Activated T-helper 2 cell treated with anti-CD3 and anti-CD28 coated beads, Interferon-gamma antibody, Interleukin-2, Interleukin-4, amounts not matched to agents 10 μg/mL and 5 μg/mL and 100 μg/mL, durations not matched to agents 14 hours and 24 hours and 36 hours (primary cell): Measurements from ENCODE around the gene FYN. TPM values are rescaled to one million over a fixed set of nuclear protein-coding genes. Genes with fewer than 3 reads are reported as not detected.

Experiments
- DNase-seq: peaks from one replicate; pipeline ENCODE4 v3.0.0; 2021; ENCODE audit warnings: low spot score
- H3K27ac Mint-ChIP-seq: one replicate; pipeline ENCODE4 v1.8.0; 2021; ENCODE audit warnings: mixed read lengths
- H3K27me3 Mint-ChIP-seq: one replicate; pipeline ENCODE4 v1.8.0; 2021; ENCODE audit warnings: low read depth, mixed read lengths
- H3K36me3 Mint-ChIP-seq: one replicate; pipeline ENCODE4 v1.8.0; 2021; ENCODE audit warnings: low read depth, mixed read lengths
- H3K4me1 Mint-ChIP-seq: one replicate; pipeline ENCODE4 v1.8.0; 2021; ENCODE audit warnings: low read depth, mixed read lengths
- H3K4me3 Mint-ChIP-seq: one replicate; pipeline ENCODE4 v1.8.0; 2021; ENCODE audit warnings: low read depth, mild to moderate bottlenecking, moderate library complexity, mixed read lengths
- H3K9me3 Mint-ChIP-seq: one replicate; pipeline ENCODE4 v1.8.0; 2021; ENCODE audit warnings: mixed read lengths
- intact Hi-C: fragments of 100-400 bp; cut with micrococcal nuclease; formaldehyde crosslinking; loops from one replicate; pipeline ENCODE4 v1.15.1; 2023
- total RNA-seq: library from RNA; stranded (reverse); gene quantifications from 2 replicates; pipeline ENCODE4 v1.2.3, GENCODE V29; 2022

FYN gene
- total RNA-seq, 1 donor from 2014 or later: 359 TPM

DNA sequence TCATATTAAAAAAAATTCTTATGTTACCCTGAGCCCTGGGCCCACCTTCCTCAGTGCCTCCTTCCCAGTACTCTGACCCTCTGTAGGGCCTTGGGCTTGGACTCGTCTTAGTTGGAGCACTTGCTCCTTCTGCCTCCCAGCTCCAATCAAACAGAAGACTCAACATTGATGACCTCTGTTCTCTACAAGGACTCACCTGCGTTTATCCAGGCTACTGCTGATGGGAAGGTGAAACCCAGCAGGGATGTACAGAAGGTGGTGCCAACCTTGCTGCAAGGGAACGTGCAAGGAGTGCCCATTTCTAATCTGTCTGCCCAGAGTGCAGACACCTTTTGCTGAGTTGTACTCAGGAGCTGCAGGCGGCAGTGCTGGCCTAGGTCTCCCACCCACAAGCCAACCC is 38.9 kb downstream of the FYN start:
- Mint-ChIP-seq H3K4me3 (no peak overlapping the region), H3K27me3 (no peaks in the 10 kb centered on the region), H3K9me3 (no peaks in the 10 kb centered on the region), H3K4me1 (peaks cover 83% of the 10 kb centered on the region), H3K36me3 (peaks cover 76% of the 10 kb centered on the region), H3K27ac (no peak overlapping the region)
- DNase-seq: no peak
- intact Hi-C loops: no loop called here

DNA sequence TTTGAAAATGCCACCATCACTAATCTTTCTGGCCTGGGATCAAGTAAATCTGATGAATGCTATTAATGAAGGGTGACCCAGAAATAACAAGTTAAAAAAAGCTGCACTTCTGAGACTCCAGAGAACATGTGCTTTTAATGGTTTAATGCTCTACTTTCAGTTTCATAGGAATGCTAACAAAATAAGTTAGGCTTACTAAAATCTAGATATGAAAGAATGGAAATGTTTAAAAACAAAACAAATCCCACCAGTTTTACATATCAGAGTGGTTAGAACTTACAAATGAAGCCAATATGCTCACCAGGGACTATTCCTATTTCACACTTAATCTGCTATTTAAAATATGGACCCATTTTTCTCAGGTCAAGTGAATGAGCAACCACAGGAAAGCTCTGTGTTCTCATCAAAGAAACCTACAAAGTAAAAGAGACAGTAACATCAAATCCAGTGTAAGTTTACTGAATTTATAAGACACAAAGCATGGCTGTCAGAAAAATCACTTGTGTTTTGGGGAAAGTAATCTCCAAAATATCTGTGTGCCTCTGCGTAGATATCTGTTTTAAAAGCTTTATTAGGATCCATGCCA is 40.3 kb downstream of the FYN start:
- H3K36me3 Mint-ChIP-seq: peaks cover 84% of the 10 kb centered on the region
- intact Hi-C loops: loop anchor here (1.0 kb wide), 1 partner anchor 9 kb away; no protein-coding TSS in a partner anchor
- peak overlapping the region; percentile 86 for H3K27ac Mint-ChIP-seq
- H3K27me3 Mint-ChIP-seq: no peaks in the 10 kb centered on the region
- peaks cover 77% of the 10 kb centered on the region for H3K4me1 Mint-ChIP-seq
- DNase-seq: no peak
- H3K4me3 Mint-ChIP-seq: peak overlapping the region; percentile 19
- no peaks in the 10 kb centered on the region for H3K9me3 Mint-ChIP-seq

DNA sequence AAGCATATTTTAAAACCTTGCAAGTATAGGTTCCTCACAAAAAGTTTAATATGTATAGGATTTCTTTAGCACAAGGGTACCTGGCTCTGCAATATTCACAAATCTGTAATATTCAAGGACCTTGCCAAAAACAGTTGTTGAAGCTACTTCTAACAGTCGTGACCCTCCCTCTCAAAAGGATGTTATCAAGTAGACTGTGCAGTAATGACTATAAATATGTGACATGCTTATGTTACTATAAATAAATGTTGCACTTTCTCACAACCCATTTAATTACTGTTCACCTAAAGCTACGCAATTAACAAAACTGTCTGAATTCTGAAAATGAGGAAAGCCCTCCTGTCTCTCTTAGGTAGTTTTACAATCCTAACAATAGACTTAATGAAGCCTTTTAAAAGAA is 41.8 kb downstream of the FYN start:
- no peak overlapping the region for H3K27ac Mint-ChIP-seq
- intact Hi-C loops: no loop called here
- no peak overlapping the region for H3K4me3 Mint-ChIP-seq
- H3K4me1 Mint-ChIP-seq: peaks cover 82% of the 10 kb centered on the region
- no peaks in the 10 kb centered on the region for H3K27me3 Mint-ChIP-seq
- H3K36me3 Mint-ChIP-seq: peaks cover 85% of the 10 kb centered on the region
- no peak for DNase-seq
- H3K9me3 Mint-ChIP-seq: no peaks in the 10 kb centered on the region

DNA sequence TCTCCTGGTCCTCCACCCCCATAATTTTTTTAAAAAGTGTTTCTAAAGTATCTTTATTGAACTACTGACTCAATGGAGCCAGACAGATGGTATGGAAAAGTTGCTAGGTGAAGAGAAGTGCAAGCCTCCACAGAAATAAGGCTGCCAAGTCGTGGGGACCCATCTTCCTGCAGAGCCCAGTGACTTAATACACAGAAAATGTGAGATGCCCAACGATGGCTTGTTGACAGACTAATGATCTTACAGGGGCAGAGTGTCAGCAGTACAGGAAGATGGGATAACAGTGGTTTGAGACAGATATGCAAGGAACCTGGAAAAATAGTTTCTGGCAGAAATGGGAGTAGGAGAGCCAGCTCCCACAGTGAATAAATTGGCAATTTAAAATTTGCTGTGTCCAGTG is 43.3 kb downstream of the FYN start:
- Mint-ChIP-seq H3K36me3 (peaks cover 81% of the 10 kb centered on the region), H3K27me3 (no peaks in the 10 kb centered on the region), H3K27ac (peak overlapping the region; percentile 4), H3K4me3 (no peak overlapping the region), H3K4me1 (peaks cover 82% of the 10 kb centered on the region), H3K9me3 (no peaks in the 10 kb centered on the region)
- DNase-seq: no peak
- intact Hi-C loops: no loop called here

DNA sequence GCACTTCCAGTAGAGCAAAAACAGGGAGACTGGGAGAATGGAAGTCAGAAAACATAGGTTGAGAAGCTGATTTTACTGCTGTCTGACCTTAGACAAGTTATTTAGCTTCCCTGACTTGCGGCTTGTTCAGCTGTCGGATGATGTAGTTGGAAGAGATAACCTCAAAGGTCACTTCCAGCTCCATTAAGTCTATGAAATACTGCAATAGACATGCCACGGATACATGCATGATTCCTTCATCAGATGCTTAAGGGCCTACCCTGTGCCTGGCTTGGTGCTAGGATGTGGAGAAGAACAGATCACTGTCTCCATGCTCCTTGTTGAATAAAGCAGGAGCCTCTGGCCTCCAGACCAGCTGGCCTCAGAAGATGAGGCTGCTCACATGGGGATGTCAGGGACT is 43.7 kb downstream of the FYN start:
- Mint-ChIP-seq H3K4me1 (peaks cover 82% of the 10 kb centered on the region), H3K9me3 (no peaks in the 10 kb centered on the region), H3K4me3 (no peak overlapping the region), H3K27me3 (no peaks in the 10 kb centered on the region), H3K27ac (no peak overlapping the region), H3K36me3 (peaks cover 77% of the 10 kb centered on the region)
- intact Hi-C loops: no loop called here
- DNase-seq: no peak

DNA sequence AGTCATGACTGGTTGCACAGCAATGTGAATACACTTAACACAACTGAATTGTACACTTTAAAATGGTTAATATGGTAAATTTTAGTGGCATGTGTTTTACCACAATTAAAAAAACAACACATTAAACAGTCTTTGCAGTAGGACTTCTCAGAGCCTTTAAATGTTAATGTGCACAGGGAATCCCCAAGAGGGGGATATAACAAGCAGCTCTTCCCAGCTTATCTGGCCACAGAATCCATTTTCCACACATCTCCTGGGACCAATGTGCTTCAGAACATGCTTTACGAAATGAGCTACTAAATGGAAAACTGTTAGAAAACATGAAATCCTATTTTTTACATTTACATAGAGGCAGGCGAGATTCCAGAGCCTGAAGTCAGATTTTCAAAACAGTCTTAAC is 44.4 kb downstream of the FYN start:
- no peaks in the 10 kb centered on the region for H3K27me3 Mint-ChIP-seq
- no peak overlapping the region for H3K4me3 Mint-ChIP-seq
- intact Hi-C loops: no loop called here
- DNase-seq: no peak
- peaks cover 69% of the 10 kb centered on the region for H3K36me3 Mint-ChIP-seq
- no peaks in the 10 kb centered on the region for H3K9me3 Mint-ChIP-seq
- H3K4me1 Mint-ChIP-seq: peaks cover 83% of the 10 kb centered on the region
- no peak overlapping the region for H3K27ac Mint-ChIP-seq

DNA sequence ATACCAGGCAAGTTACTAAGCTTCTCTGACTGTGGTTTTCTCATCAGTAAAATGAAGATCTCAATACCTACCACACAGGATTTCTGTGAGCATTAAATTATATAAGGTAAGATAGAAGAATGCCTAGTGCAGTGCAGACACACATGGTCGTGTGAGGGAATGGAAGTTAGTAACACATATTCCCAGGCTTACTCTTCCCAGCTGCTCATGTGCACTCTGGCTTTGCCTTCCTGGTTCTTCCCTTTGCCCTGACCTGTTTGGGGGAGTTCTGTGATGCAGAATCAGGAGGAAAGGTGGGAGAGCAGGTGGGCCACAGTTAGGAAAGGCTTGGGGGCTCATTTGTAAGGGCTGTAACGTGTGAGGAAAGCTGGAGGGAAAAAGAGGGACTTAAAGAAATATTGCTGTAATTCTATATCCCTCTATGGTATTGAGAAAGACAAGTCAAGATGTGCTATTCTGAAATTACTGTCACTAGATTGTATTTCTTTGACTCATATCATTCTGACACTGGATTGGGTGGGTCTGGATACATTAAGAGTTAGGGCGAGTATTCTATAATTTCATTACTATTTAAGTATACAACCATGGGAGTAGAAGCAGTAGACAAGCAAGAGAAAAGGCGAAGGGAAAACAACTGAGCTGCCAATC is 47.7 kb downstream of the FYN start:
- intact Hi-C loops: no loop called here
- H3K4me1 Mint-ChIP-seq: peaks cover 77% of the 10 kb centered on the region
- DNase-seq: no peak
- peaks cover 4% of the 10 kb centered on the region for H3K9me3 Mint-ChIP-seq
- H3K4me3 Mint-ChIP-seq: peak overlapping the region; percentile 0
- peaks cover 67% of the 10 kb centered on the region for H3K36me3 Mint-ChIP-seq
- H3K27me3 Mint-ChIP-seq: no peaks in the 10 kb centered on the region
- H3K27ac Mint-ChIP-seq: peak overlapping the region; percentile 89

DNA sequence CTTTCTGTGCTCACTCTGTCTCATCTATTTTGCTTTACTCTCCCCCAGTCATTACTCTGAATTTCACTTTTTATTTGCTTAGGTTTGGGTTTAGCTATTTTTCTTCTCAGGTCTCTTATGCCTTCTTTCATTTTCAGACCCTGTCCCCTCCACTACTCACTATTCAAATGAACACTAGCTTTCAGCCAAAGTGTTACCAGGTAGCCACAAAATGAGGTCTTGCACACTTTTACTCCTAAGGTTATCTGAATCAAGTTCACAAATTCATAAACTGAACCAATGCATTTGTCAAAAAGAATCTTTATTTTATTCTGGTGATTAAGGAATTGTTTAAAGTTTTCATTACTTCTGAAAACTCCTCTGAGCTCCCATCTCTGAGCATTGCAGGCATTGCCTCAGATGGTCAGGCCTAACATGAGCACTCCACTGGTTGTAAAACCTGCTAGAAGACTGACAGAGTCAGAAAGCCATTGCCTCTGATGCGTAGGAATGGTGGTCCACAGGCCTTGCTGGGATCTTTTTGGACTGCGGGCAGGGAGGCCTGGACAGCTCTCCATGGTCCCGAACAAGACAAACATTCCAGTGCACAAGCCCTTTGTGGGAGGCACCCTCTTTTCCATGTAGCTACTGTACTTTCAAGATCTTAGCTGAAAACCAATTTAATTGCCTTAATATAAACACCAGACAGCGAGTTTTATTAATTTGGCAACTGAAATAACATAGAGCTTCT is 48.5 kb downstream of the FYN start:
- peak overlapping the region; percentile 89 for H3K27ac Mint-ChIP-seq
- no peaks in the 10 kb centered on the region for H3K27me3 Mint-ChIP-seq
- peaks cover 4% of the 10 kb centered on the region for H3K9me3 Mint-ChIP-seq
- DNase-seq: no peak
- H3K4me3 Mint-ChIP-seq: peak overlapping the region; percentile 14
- H3K4me1 Mint-ChIP-seq: peaks cover 70% of the 10 kb centered on the region
- intact Hi-C loops: loop anchor here (1.0 to 5.0 kb wide), 6 partner anchors 9 to 112 kb away; no protein-coding TSS in a partner anchor
- H3K36me3 Mint-ChIP-seq: peaks cover 62% of the 10 kb centered on the region

DNA sequence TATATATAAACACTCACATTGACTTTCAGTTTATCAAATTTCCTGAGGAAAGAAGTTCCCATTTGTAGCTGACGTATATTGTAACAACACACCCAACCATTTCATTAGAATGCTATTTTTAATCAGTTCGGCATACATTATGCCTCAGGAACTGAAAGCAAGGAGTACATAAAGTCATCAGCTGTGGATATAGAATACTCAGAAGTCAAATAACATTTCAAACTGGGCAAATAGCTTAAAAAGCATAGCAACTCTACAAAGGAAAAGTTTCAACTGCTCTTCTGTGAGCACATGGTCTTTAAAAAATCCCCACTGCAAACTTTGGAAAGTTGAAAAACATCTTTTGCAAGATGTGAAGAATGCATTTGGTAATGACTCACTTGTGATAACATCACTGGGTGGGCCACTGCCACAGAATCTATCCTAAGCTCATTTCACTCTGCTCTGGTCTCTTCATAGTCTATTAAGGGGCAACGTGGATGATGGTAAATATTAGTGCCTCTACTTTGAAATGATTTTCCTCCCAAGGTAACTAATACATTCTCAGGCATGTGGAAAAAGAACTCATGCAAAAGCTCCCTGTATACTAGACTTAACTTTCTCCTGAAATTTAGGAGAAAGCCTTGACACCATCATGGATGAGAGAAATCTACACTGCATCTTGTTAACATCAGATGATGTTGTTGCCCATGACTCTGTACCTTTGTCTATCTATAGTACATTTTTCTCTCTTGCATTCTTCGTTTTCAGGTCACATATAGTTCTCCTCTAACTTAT is 49.2 kb downstream of the FYN start:
- peaks cover 68% of the 10 kb centered on the region for H3K4me1 Mint-ChIP-seq
- intact Hi-C loops: loop anchor here (1.0 to 5.0 kb wide), 6 partner anchors 9 to 112 kb away; no protein-coding TSS in a partner anchor
- no peaks in the 10 kb centered on the region for H3K27me3 Mint-ChIP-seq
- peak overlapping the region; percentile 89 for H3K27ac Mint-ChIP-seq
- peaks cover 4% of the 10 kb centered on the region for H3K9me3 Mint-ChIP-seq
- peak overlapping the region; percentile 66 for H3K4me3 Mint-ChIP-seq
- DNase-seq: no peak
- peaks cover 63% of the 10 kb centered on the region for H3K36me3 Mint-ChIP-seq

DNA sequence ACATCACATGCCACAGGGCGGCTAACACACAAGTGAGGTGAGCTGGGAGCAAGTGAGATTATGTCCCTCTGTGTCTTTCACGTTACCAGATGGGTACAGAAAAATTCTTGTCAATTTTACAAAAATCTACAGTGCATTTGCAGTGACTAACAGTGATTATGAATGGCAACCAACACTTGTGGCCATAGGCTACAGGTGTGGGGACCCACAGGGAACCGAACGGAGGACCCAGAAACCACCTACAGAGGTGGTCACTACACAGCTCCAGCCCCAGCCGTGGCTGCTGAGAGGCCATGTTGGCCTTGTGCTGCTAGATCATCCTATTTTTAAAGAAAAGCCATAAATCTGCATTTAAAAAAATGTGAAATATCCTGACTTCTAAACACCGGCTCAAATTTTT is 50.2 kb downstream of the FYN start:
- peak overlapping the region; percentile 35 for H3K4me3 Mint-ChIP-seq
- H3K27ac Mint-ChIP-seq: peak overlapping the region; percentile 89
- peaks cover 4% of the 10 kb centered on the region for H3K9me3 Mint-ChIP-seq
- peaks cover 64% of the 10 kb centered on the region for H3K36me3 Mint-ChIP-seq
- peaks cover 73% of the 10 kb centered on the region for H3K4me1 Mint-ChIP-seq
- DNase-seq: no peak
- H3K27me3 Mint-ChIP-seq: no peaks in the 10 kb centered on the region
- intact Hi-C loops: loop anchor here (5.0 kb wide), 1 partner anchor 111 kb away; no protein-coding TSS in a partner anchor

DNA sequence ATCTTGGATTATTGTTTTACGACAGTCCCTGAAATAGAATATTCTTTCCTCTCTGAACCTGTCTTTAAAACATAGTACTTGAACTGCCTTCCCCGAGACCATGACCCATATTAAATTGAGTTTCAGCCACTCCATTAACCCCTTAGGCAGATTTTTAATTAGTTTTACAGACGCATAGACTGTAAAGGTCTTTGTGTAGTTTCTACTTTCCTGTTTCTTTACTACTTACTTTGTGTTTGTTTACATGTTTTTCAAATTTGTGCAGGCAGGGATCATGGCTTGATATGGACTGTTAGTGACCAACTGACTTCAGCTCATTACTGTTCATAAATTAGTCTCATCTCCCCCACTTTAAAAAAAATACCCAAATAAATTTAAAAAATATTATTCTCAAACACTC is 53.8 kb downstream of the FYN start:
- intact Hi-C loops: no loop called here
- peaks cover 4% of the 10 kb centered on the region for H3K9me3 Mint-ChIP-seq
- peaks cover 59% of the 10 kb centered on the region for H3K4me1 Mint-ChIP-seq
- DNase-seq: no peak
- peak overlapping the region; percentile 26 for H3K27ac Mint-ChIP-seq
- no peak overlapping the region for H3K4me3 Mint-ChIP-seq
- H3K36me3 Mint-ChIP-seq: peaks cover 60% of the 10 kb centered on the region
- H3K27me3 Mint-ChIP-seq: no peaks in the 10 kb centered on the region

DNA sequence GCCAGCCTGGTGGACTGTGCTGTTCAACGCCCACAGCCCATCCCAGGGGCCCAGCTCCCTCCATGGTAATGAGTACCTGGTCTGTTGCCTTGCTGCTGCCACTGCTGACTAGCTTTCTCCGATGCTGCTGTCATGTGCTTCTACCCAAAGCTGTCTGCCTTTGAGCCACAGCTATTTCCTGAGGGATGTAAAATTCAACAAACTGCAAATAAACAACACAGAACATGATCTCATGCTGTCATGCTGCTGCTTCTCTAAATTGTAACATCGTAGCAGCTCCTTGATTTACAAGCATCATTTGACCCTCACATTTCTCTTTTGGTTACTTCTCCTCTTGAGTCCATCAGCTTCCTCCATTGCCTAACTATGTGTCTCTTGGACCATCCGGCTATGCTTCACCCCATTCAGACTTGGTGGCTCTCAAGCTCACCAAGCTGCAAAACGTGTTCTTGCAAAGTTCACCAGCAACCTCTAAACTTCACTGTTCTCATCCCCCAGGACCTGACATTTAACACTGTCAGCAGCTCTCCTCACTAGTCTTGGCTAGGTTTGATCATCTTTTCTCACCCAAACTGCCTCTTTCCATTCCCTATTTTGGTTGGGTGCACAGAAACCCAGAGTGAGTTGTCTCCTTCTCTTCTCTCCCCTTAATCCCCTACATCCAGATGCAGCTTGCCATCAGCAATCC is 54.6 kb downstream of the FYN start:
- no peak for DNase-seq
- Mint-ChIP-seq H3K9me3 (peaks cover 4% of the 10 kb centered on the region), H3K4me1 (peaks cover 56% of the 10 kb centered on the region)

More for the DNA sequence above, 54.6 kb downstream of the FYN start:
- peak overlapping the region; percentile 84 for H3K27ac Mint-ChIP-seq
- H3K4me3 Mint-ChIP-seq: peak overlapping the region; percentile 51
- H3K27me3 Mint-ChIP-seq: no peaks in the 10 kb centered on the region
- intact Hi-C loops: no loop called here
- H3K36me3 Mint-ChIP-seq: peaks cover 64% of the 10 kb centered on the region
